GM06990 (cell line): ENCODE data around the gene NOTCH4.

Experiments
- DNase-seq: peaks from one replicate; pipeline ENCODE4 v3.0.0-alpha.2; 2011; ENCODE audit not compliant: insufficient read length; ENCODE audit errors: extremely low read depth
- H3K27me3 ChIP-seq: replicated peaks from 2 replicates; pipeline ENCODE4 v1.6.0; 2011; ENCODE audit warnings: low read length; ENCODE audit not compliant: control insufficient read depth, insufficient read depth
- H3K36me3 ChIP-seq: 2 replicates; pipeline ENCODE4 v1.5.1; 2011; ENCODE audit warnings: low read length; ENCODE audit not compliant: control insufficient read depth, insufficient read depth
- H3K4me3 ChIP-seq: replicated peaks from 2 replicates; pipeline ENCODE4 v1.5.1; 2011; ENCODE audit warnings: low read depth, mild to moderate bottlenecking, control low read depth, low read length
- CTCF ChIP-seq: IDR thresholded peaks from 2 replicates; pipeline ENCODE4 v1.5.1; 2011; ENCODE audit warnings: low read length, control low read depth, mild to moderate bottlenecking, inconsistent platforms; ENCODE audit not compliant: insufficient read depth, poor library complexity, severe bottlenecking

The NOTCH4 gene

GRCh38 chr6:32200711-32201475 is 23.0 kb downstream of the NOTCH4 start:
- DNase-seq: no peak
- TF ChIP-seq CTCF: no peak
- H3K4me3 ChIP-seq: no peak overlapping the region
- no peaks in the 10 kb centered on the region for H3K36me3 ChIP-seq
- no peaks in the 10 kb centered on the region; the same call in 1 of the 2 replicates for H3K27me3 ChIP-seq

- no peak for DNase-seq
- Histone ChIP-seq H3K36me3 (no peaks in the 10 kb centered on the region), H3K27me3 (no peaks in the 10 kb centered on the region), H3K4me3 (no peak overlapping the region)
- TF ChIP-seq CTCF: no peak
These were observed 25.0 kb downstream of the NOTCH4 start for GRCh38 chr6:32198866-32199265.

- Histone ChIP-seq H3K27me3 (no peaks in the 10 kb centered on the region), H3K36me3 (no peaks in the 10 kb centered on the region), H3K4me3 (no peak overlapping the region)
- no peak for TF ChIP-seq CTCF
- no peak for DNase-seq
These were observed 25.5 kb downstream of the NOTCH4 start for GRCh38 chr6:32198345-32198696.

- Histone ChIP-seq H3K36me3 (no peaks in the 10 kb centered on the region), H3K4me3 (peak overlapping the region; percentile 96), H3K27me3 (no peaks in the 10 kb centered on the region)
- DNase-seq: no peak
- TF ChIP-seq CTCF: peak; percentile 21
These were observed 26.9 kb downstream of the NOTCH4 start for GRCh38 chr6:32196682-32197616.

- H3K4me3 ChIP-seq: peak overlapping the region; percentile 96
- no peak for TF ChIP-seq CTCF
These were observed 27.8 kb downstream of the NOTCH4 start for GRCh38 chr6:32195902-32196681.

More at GRCh38 chr6:32195902-32196681, 27.8 kb downstream of the NOTCH4 start:
- no peaks in the 10 kb centered on the region for H3K36me3 ChIP-seq
- peak; percentile 84 for DNase-seq
- H3K27me3 ChIP-seq: no peaks in the 10 kb centered on the region
